ENCODE data around the gene DNAAF6.

DNA sequence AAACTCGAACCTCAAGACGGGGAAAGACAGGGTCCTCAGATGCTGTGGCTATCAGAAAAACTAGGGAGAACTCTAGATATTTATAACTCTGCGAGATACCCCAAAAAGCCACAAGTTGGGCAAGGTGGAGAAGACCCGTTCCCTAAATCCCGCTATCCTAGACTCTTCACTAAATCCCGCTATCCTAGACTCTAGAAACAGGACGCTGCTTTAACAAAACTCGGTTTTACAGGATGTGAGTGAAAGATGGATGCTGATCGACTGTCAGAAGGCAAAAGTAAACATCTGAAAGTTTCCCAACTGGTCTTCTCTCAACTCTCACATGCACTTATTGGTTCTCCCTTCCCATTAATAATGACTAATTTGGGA, 270 bp downstream of the DNAAF6 start:
- no peak for TF ChIP-seq CTCF (IDR thresholded peaks at IDR 0.05; ENCODE audit: low read depth, low read length)
- no peak for TF ChIP-seq POLR2A (IDR thresholded peaks at IDR 0.05; ENCODE audit: extremely low read depth, insufficient read length)
- TF ChIP-seq MYC (IDR thresholded peaks at IDR 0.05; ENCODE audit: low read depth, low read length), result no peak
- TF ChIP-seq MAX (IDR thresholded peaks at IDR 0.05; ENCODE audit: low read depth, low read length), result no peak

Data from NB4 (cell line).